Measurements from ENCODE around the gene WDR64. TPM values are rescaled to one million over a fixed set of nuclear protein-coding genes. Genes with fewer than 3 reads are reported as not detected.

WDR64 gene
- total and polyA plus RNA-seq, 2 of the 4 experiments (the other 2 are of a cell fraction): not detected

- Histone ChIP-seq H3K36me3 (ENCODE audit: control insufficient read depth, insufficient read depth, low read length) (no peaks in the 10 kb centered on the region), H3K4me2 (ENCODE audit: low read depth, low read length) (no peak overlapping the region), H3K27ac (ENCODE audit: insufficient read depth, low read length) (no peak overlapping the region), H3K14ac (replicated peaks; ENCODE audit: low read depth, low read length) (no peak overlapping the region), H3K23ac (ENCODE audit: low read depth, low read length) (no peak overlapping the region), H2AK5ac (ENCODE audit: low read depth, low read length) (no peak overlapping the region), H3K18ac (ENCODE audit: low read depth, low read length) (no peak overlapping the region), H4K8ac (ENCODE audit: low read depth in 2 of 2, low read length in 2 of 2) (no peak overlapping the region), H3K4me1 (ENCODE audit: control insufficient read depth, insufficient read depth, low read length) (no peaks in the 10 kb centered on the region), H2AK9ac (replicated peaks; ENCODE audit: low read depth, low read length, poor library complexity) (no peak overlapping the region), H3K4me3 (ENCODE audit: insufficient read depth, low read depth, low read length) (no peak overlapping the region), H3K27me3 (ENCODE audit: control insufficient read depth, insufficient read depth, low read length) (no peaks in the 10 kb centered on the region), H2AFZ (replicated peaks; ENCODE audit: low read length, poor library complexity) (no peak overlapping the region), H3K79me1 (ENCODE audit: low read depth in 1 of 2, low read length in 2 of 2) (no peaks in the 10 kb centered on the region), H3K9me1 (ENCODE audit: insufficient read depth, low read length) (no peaks in the 10 kb centered on the region), H3K4ac (ENCODE audit: low read depth, low read length) (no peak overlapping the region), H4K20me1 (ENCODE audit: insufficient read depth, low read length) (no peaks in the 10 kb centered on the region), H2BK5ac (ENCODE audit: low read depth, low read length, poor library complexity, severe bottlenecking) (no peak overlapping the region), H2BK20ac (ENCODE audit: low read depth, low read length) (no peak overlapping the region), H3K9me3 (ENCODE audit: control insufficient read depth, insufficient read depth, low read length) (peaks cover 3% of the 10 kb centered on the region; the same call in 1 of the 2 replicates), H4K5ac (ENCODE audit: low read depth, low read length) (no peak overlapping the region), H3K56ac (ENCODE audit: extremely low read depth, insufficient read depth, low read length) (no peak overlapping the region), H4K91ac (ENCODE audit: insufficient read depth, low read depth, low read length) (no peak overlapping the region), H3K9ac (ENCODE audit: low read depth, low read length) (no peak overlapping the region), H2BK120ac (ENCODE audit: low read depth, low read length) (no peak overlapping the region), H2BK15ac (ENCODE audit: low read depth, low read length) (no peak overlapping the region)
- CTCF ChIA-PET: interaction anchor here (0.6 kb wide), 1 partner anchor 49 kb away, joined by 3 read pairs; no protein-coding TSS in a partner anchor
- WGBS, 2 experiments (ENCODE audit: extremely low coverage in 2 of 2, insufficient read length in 1 of 2): 60% methylated on average over 1 of the region's 5 CpGs; no CpG with 5 or more reads in 1 of the 2 experiments
- no peak for ATAC-seq (ENCODE audit: low read depth)
- no TSS peak for BruUV-seq (replicated peaks)
- dilution Hi-C loops (cut with HindIII; ENCODE audit: low sequenced_read_pairs, unreplicated experiment): no loop called here
- no peak for DNase-seq
- in situ Hi-C loops (cut with MboI; ENCODE audit: low sequenced_read_pairs): no loop called here
- intact Hi-C loops (cut with micrococcal nuclease): no loop called here
- no peak for TF ChIP-seq NFE2L2 (IDR thresholded peaks at IDR 0.05; ENCODE audit: low read depth, low read length)
- TF ChIP-seq CTCF (conservative IDR thresholded peaks at IDR 0.05; ENCODE audit: low read depth, low read length): no peak
- TF ChIP-seq, protein P1, sequence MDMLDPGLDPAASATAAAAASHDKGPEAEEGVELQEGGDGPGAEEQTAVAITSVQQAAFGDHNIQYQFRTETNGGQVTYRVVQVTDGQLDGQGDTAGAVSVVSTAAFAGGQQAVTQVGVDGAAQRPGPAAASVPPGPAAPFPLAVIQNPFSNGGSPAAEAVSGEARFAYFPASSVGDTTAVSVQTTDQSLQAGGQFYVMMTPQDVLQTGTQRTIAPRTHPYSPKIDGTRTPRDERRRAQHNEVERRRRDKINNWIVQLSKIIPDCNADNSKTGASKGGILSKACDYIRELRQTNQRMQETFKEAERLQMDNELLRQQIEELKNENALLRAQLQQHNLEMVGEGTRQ (IDR thresholded peaks at IDR 0.05; ENCODE audit: low read depth, low read length): no peak
- no peak for TF ChIP-seq MAFK (IDR thresholded peaks at IDR 0.05; ENCODE audit: low read depth, low read length)
- TF ChIP-seq RAD21 (IDR thresholded peaks at IDR 0.05; ENCODE audit: low read length): no peak
- no peak for TF ChIP-seq CEBPB (IDR thresholded peaks at IDR 0.05; ENCODE audit: low read depth, low read length)
- POLR2A ChIA-PET (ENCODE audit: unreplicated experiment): no interaction called here
These were observed 99.4 kb downstream of the WDR64 start for GRCh38 chr1:241751524-241751923.
